GM23248 (cell line): ENCODE data around the gene FKBP8.

Experiments used
- EZH2 ChIP-seq: fragments of 200-600 bp; sonication (generic); IDR thresholded peaks from 2 replicates; pipeline ENCODE4 v1.6.1; 2018; ENCODE audit warnings: antibody characterized with exemption, mild to moderate bottlenecking; ENCODE audit not compliant: insufficient read depth, poor library complexity, severe bottlenecking
- EZH2phosphoT487 ChIP-seq: fragments of 200-600 bp; sonication (generic); IDR thresholded peaks from 2 replicates; pipeline ENCODE4 v1.6.1; 2018; ENCODE audit warnings: antibody characterized with exemption, moderate library complexity, mild to moderate bottlenecking, low read depth; ENCODE audit not compliant: insufficient read depth

DNA sequence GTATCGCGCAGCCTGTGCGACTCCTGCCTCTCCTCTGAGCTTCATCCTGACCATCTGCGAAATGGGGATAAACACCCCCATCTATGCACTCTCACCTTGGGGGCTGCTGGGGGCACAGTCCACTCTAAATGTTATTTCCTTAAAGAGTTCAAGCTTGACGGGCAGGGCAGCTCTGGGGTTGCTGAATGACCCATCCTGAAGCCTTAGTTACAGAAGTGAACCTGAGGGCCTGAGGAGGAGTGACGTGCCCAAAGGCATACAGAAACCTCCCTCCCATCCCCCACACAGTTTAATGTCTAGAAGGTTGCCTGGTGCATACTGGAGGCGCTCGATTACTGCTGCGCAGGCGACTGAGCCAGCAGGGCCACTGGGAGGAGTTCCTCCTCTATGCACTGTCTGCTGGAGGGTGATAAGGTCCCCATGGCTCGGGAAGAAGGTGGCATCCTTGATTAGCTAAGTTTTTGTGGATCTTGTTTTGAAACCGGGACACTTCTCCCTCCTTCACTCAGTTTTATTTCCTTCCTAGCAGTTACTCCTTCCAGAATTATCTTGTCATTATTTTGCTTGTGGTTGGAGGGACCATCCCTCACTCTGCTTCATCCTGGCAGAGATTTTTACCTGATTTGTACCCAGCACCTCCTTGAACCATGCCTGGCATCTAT lies 572 bp upstream of the FKBP8 start:
- no peak for TF ChIP-seq EZH2
- no peak for TF ChIP-seq EZH2phosphoT487
